ENCODE data around the gene RNF130.
"Not testable (repeated sequence)": the region's sequence is repeated elsewhere in the genome, so short reads cannot be mapped to it uniquely, and the experiment has no call there.

The RNF130 gene

DNA sequence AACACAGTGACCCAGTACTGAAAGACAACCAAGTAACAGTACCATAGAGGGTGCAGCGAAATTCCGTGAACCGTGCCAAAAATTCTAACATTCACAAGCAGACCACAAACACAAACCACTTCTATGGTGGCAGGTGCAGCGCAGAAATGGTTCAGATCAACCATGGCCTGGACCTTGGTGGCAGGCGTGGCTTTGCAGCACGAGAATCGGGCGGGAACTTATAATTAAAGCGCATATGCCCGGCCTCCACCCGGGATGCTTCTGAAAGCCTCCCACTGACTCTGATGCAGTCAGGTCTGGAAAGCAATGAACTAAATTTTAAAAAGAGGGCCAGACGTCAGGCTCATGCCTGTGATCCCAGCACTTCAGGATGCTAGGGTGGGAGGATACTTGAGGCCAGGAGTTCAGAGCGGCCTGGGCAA lies 95.8 kb downstream of the RNF130 start:
- no peak for DNase-seq (ENCODE audit: low read depth in 2 of 3, low spot score in 2 of 3)

- no peak for DNase-seq (ENCODE audit: low read depth in 2 of 3, low spot score in 2 of 3)
These were observed 96.4 kb downstream of the RNF130 start for GRCh38 chr5:179974946-179975712.

- no peak for DNase-seq (ENCODE audit: low read depth in 2 of 3, low spot score in 2 of 3)
These were observed 97.2 kb downstream of the RNF130 start for GRCh38 chr5:179974246-179974945.

- no peak for DNase-seq (ENCODE audit: low read depth in 2 of 3, low spot score in 2 of 3)
These were observed 98.2 kb downstream of the RNF130 start for GRCh38 chr5:179973391-179973790.

- DNase-seq (ENCODE audit: low read depth in 2 of 3, low spot score in 2 of 3): no peak
These were observed 102.4 kb downstream of the RNF130 start for GRCh38 chr5:179969110-179969509.

GRCh38 chr5:179967489-179967888 lies 104.1 kb downstream of the RNF130 start:
- no peak for DNase-seq (ENCODE audit: low read depth in 2 of 3, low spot score in 2 of 3)

- DNase-seq (ENCODE audit: low read depth in 2 of 3, low spot score in 2 of 3): no peak
These were observed 107.5 kb downstream of the RNF130 start for GRCh38 chr5:179964015-179964414.

- DNase-seq (ENCODE audit: low read depth in 2 of 3, low spot score in 2 of 3): no peak
These were observed 108.2 kb downstream of the RNF130 start for GRCh38 chr5:179963375-179963774.

DNA sequence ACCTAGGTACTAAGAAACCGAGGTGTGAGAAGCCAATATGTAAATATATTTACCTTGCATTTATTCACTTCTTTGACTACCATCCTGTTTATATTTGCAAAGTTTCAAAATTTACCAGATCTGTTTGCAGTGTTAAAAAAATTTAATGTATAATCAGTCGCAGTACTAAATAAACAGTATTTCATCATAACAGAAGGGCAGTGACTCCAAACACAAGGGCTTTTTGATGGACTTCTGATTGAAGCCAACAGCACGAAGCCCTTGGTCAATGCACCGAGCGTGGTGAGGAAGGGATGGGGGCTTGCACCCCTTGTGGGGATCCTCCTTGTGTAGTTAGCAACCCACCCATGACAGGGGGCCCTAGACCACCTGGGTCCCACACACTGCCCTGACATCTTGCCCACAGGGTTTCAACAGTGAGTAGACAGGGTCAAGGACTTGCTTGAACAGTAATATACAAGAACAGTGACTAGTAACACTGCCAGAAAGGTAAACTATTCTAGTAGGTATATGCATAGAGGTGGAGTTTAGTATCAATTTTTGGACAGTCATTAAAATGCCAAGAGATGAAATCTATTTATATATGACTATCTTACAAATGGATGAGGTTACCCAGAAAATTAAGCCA lies 111.2 kb downstream of the RNF130 start:
- no peak for DNase-seq (ENCODE audit: low read depth in 2 of 3, low spot score in 2 of 3)

- DNase-seq (ENCODE audit: low read depth in 2 of 3, low spot score in 2 of 3): no peak
These were observed 111.9 kb downstream of the RNF130 start for GRCh38 chr5:179959641-179960040.

- DNase-seq (ENCODE audit: low read depth in 2 of 3, low spot score in 2 of 3): not testable (repeated sequence)
These were observed 112.4 kb downstream of the RNF130 start for GRCh38 chr5:179959118-179959517.

DNA sequence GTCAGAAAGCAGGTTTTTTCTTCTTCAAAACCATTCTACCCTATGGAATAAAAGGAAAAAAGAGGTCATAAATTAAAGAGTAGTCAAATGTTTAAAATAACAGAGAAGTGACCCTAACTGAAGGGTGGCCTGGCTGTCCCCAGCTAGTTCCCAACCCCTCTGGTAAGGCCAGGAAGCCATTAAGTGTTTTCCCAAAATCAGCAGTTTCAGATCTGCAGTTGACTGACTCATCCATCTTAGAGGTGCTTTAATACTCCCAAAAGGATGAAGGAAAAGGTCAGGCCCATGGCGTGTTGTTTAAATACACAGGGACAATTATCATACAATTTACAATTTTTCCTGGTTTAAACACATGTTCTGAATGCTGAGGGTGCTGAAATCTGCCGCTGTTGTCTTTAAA lies 115.9 kb downstream of the RNF130 start:
- DNase-seq (ENCODE audit: low read depth in 2 of 3, low spot score in 2 of 3): no peak

GRCh38 chr5:179955062-179955461 lies 116.5 kb downstream of the RNF130 start:
- no peak for DNase-seq (ENCODE audit: low read depth in 2 of 3, low spot score in 2 of 3)

- no peak for DNase-seq (ENCODE audit: low read depth in 2 of 3, low spot score in 2 of 3)
These were observed 117.1 kb downstream of the RNF130 start for GRCh38 chr5:179954434-179954833.

DNA sequence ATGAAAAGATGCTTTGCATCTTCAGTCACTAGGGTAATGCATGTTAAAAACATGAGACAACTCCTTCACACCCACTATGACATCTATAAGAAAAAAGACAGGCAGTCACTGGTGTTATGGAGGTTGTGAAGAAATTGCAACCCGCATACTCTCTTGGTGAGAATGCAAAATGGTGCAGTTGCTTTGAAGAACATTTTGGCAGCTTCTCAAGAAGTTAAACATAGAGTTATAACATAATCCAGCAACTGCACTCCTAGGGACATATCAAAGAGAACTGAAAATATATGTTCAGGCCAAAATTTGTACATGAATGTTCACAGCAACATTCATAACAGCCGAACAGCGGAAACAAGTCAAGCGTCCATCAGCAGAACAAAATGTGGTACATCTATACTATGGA lies 117.6 kb downstream of the RNF130 start:
- DNase-seq (ENCODE audit: low read depth in 2 of 3, low spot score in 2 of 3): no peak

DNA sequence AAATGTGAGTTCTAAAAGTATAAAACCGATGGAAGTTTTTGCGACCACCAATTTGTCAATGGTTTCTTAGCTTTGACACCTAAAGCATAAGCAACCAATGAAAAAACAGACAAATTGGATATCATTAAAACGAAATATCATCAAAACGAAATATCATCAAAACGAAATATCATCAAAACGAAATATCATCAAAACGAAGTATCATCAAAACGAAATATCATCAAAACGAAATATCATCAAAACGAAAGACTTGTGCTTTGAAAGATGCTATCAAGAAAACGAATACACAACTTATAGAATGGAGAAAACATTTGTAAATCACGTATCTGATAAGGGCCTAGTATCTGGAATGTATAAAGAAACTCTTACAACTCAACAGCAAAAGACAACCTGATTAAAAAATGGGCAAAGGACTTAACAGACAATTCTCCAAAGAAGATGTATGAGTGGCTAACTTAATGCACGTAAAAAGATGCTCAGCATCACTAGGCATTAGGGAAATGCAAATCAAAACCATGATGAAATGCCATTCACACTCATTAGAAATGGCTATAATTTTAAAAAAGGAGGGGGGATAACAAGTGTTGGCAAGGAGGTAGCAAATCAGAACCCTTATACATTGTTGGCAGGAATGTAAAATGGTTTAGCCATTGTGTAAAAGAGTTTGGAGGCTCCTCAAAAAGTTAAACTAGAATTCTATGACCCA lies 134.4 kb downstream of the RNF130 start:
- DNase-seq (ENCODE audit: low read depth in 2 of 3, low spot score in 2 of 3): no peak

GRCh38 chr5:179930788-179931473 lies 140.6 kb downstream of the RNF130 start:
- DNase-seq (ENCODE audit: low read depth in 2 of 3, low spot score in 2 of 3): no peak

DNA sequence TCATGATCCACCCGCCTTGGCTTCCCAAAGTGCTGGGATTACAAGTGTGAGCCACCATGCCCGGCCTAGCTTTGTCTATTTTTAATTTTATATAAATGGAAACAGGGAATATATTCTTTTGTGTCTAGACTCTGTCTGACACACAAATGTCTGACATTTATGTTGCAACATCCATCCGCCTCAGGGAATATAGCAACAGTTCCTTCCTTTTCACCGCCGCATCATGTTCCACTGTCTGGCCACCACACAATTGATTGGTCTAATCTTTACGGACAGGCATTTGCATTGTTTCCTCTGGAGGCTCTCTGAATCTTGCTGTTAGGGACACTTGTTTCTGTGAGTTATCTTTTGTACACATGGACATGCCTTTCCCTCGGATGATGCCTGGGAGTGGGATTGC lies 143.7 kb downstream of the RNF130 start:
- DNase-seq (ENCODE audit: low read depth in 2 of 3, low spot score in 2 of 3): no peak

GRCh38 chr5:179926657-179927056 lies 144.9 kb downstream of the RNF130 start:
- no peak for DNase-seq (ENCODE audit: low read depth in 2 of 3, low spot score in 2 of 3)

DNA sequence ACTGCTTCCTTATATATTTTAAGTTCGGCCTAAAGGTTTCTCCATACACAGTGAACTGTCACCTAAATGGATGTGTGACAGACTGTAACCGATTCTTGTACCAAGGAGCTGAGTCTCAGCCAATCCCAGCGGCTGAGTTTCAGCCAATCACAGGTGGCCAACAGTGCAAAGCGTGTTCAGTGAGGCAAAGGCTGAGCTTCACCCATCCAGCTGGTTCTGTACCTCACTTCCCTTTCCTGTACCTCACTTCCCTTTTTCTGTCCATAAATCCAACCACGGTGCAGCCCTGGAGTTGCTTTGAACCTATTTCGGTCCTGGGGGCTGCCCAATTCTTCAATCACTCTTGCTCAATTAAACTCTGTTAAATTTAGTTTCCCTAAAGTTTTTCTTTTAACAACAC lies 148.1 kb downstream of the RNF130 start:
- no peak for DNase-seq (ENCODE audit: low read depth in 2 of 3, low spot score in 2 of 3)

- DNase-seq (ENCODE audit: low read depth in 2 of 3, low spot score in 2 of 3): no peak
These were observed 151.4 kb downstream of the RNF130 start for GRCh38 chr5:179920175-179920574.

Data from activated CD8-positive, alpha-beta memory T cell treated with anti-CD3 and anti-CD28 coated beads for 48 hours (primary cell).